GM12865 (cell line): ENCODE results near the gene SULT1A4.
"Not testable (repeated sequence)": the region's sequence is repeated elsewhere in the genome, so short reads cannot be mapped to it uniquely, and the experiment has no call there.

Experiments used
- DNase-seq: peaks from one replicate; pipeline ENCODE4 v3.0.0; 2010; ENCODE audit warnings: low read depth
- H3K4me3 ChIP-seq: 2 replicates; pipeline ENCODE4 v1.5.1; 2011; ENCODE audit warnings: mild to moderate bottlenecking, low read depth, low read length, control low read depth

The SULT1A4 gene

GRCh38 chr16:29459706-29460646, at the start of gene SULT1A4:
Gene SULT1A4, plus strand, starts transcription at chr16:29459913. Its CDS starts 1,473 bp downstream, at chr16:29461386.
- not testable (repeated sequence) for H3K4me3 ChIP-seq, DNase-seq

DNA sequence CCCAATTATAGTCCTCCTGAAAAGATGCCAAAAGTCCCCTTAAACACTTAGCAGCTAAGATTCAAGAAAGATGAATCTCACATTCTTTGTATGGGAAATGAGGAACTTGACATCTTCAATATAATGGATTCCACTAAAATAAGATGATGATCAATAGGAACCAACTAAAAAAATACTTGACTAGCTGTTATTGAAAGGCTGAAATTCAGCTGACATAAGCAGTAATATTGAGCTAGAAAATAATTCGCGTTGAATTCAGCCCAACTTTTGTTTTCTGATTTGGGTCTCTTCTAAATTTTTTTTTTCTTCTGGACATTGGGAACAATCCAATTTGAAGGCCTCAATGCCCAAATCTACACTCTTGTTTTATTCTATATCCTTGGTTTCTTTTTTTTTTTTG, 36.1 kb upstream of the SULT1A4 start:
- DNase-seq, H3K4me3 ChIP-seq: not testable (repeated sequence)

DNA sequence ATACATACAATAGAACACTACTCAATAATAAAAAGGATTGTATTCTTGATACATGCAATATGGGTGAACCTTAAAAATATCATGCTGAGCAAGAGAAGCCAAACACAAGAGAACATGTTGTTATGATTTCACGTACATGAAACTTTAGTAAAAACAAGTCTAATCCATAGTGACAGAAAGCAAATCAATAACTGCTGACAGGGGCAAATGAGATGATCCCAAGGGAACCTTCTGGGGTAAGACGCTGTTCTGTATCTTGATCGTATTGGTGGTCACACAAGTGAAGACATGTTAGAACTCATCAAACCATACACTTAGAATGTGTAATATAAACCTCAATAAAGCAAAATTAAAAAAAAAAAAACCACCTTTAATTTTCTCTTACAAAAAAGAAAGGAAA, 34.3 kb upstream of the SULT1A4 start:
- not testable (repeated sequence) for DNase-seq, H3K4me3 ChIP-seq

DNA sequence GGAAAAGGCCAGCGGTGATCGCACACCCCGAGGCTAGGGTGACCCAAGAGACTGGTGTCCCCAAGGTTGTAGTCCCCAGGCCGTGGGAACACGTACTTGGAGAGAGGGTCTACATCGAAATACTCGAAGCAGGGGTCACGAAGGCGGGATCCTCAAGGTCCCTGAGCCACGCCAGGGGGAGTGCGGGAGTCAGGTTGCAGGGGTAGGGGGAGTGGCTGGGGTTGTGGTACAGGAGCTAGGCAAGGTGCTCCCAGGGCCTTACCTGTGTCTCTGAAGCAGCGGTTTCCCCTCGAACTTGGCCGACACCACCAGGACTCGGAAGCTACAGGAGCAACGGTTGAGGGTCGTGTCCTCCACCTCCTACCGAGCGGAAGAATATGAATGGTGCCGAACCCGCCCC, 6.0 kb upstream of the SULT1A4 start:
- DNase-seq, H3K4me3 ChIP-seq: not testable (repeated sequence)

DNA sequence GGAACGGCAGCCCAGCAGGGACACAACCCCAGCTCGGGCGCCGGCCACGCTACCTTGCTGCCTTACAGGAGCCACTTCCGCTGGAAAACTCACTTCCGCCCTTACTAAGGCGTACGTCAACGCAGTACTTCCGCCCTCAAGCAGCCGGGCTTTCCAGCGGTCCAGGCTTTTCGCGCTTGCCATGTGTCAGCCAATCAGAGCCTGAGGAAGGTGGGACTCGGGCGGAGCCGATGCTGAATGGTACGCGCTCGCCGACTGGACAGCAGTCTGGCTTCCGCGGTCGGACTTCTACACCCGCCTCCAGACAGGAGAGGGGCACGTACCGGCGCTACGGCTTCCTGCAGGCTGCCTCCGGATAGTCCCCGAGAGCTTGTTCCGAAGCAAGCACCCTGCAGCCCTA, 5.4 kb upstream of the SULT1A4 start, which contains the start of the genes BOLA2 and SLX1B:
TSS of gene BOLA2 (minus strand) at position 83 of the 400 bp plus-strand sequence. CDS start 98 bp downstream, outside the sequence.
TSS of gene SLX1B (plus strand) at position 265 of the 400 bp plus-strand sequence.
- DNase-seq, H3K4me3 ChIP-seq: not testable (repeated sequence)

DNA sequence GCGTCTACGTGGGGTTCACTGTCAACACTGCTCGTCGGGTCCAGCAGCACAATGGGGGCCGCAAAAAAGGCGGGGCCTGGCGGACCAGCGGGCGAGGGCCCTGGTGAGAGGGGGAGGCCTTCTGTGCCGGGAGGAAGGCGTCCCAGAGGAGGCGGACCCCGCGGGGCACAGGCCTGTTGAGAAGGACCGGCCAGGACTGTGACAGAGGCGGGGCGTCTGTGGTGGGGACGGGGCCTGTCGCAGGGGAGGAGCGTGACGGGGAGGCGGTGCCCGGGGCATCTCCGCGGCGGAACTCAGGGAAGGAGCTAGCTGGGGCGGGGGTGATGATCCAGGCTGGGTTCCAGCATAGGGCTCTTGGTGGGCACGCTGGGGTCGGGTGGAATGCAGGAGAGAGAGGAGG, 4.9 kb upstream of the SULT1A4 start:
- not testable (repeated sequence) for DNase-seq, H3K4me3 ChIP-seq

- not testable (repeated sequence) for DNase-seq, H3K4me3 ChIP-seq
These were observed 2.1 kb upstream of the SULT1A4 start for GRCh38 chr16:29457660-29458059.

- not testable (repeated sequence) for H3K4me3 ChIP-seq, DNase-seq
These were observed 926 bp downstream of the SULT1A4 start for GRCh38 chr16:29460647-29461030.

DNA sequence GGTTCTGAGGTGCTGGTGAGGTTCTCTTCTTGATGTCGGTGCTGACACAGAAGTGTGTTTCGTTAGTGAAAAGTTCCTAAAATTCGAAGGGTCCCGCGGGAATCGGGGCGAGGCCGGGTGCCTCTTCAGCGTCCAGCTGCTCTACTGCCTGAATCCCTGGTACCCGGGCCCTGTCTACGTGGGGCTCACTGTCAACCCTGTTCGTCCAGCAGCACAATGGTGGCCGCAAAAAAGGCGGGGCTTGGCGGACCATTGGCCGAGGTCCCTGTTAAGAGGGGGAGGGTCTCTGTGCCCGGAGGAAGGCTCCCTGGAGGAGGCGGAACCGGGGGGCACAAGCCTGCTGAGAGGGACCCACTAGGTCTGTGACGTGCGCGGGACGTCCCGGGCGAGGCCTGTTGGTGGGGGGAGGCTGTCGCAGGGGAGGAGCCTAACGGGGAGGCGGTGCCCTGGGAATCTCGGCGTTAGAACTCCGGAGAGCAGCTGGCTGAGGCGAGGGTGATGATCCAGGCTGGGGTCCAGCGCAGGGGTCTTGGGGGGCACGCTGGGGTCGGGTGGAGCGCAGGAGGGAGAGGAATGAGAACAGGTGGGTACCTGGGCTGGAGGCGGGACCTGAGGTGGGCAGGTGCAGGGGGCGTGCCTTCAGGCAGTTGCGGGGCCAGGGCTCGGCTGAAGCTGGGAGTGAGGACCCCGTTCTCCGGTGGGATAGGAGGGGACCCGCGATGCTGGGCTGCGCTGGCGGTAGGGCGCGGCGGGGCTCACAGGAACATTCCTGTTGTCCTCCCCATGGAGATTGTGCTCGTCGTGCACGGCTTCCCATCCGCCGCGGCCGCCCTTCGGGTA, 6.5 kb downstream of the SULT1A4 start:
- DNase-seq, H3K4me3 ChIP-seq: not testable (repeated sequence)

DNA sequence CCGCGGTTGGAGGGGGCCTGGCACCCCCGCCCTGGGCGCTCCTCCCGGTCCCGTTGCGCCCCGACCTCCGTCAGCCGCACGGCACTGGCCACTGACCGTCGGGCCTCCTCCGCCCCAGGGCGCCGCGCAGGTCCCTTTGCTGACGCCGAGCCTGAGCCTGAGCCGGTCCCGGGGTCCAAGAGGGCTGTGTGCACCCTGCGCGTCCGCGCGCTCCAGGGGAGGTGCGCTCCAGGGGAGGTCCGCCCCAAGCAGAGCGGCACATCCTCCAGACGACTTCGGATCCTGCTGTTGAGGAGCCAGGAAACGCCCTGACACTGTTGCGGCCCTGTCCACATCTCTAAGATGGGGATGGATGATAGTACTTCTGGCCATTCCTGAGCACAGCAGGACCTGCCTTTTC, 7.2 kb downstream of the SULT1A4 start:
- not testable (repeated sequence) for DNase-seq, H3K4me3 ChIP-seq

DNA sequence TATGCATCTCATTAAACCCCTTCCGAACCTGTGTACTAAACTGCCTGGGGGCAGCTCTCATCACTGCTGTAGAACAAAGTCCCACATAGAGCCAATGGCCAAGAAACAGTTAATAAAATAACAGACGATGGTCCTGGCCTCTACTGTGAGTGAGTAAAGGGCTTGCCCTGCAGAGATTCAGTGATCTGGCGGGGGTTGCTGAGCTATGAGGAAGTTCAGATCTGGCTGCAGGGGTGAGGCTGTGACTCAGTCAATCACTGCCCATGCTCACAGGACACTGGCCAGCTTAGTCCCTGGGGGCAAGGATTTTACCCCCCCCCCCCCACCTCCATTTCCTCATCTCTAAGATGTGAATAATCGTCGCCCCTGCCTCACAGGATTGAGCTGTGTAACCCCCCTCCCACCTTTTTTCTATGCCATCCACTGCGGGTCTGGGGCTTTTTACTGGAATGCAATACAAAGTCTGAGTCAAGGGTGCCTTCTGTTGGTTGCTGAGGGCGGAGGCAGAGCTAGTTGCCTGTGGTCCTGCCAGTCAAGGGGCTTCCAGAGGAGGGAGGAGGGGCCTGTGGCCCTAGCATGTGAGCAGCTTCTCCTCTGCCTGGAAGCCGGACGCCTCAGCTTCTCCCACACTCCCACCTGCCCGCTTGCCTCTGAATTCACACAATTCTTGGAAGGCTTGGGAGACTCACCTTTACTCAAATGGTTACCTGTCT, 8.1 kb downstream of the SULT1A4 start:
- not testable (repeated sequence) for DNase-seq, H3K4me3 ChIP-seq

GRCh38 chr16:29469660-29470059, 9.9 kb downstream of the SULT1A4 start:
- DNase-seq = not testable (repeated sequence)

DNA sequence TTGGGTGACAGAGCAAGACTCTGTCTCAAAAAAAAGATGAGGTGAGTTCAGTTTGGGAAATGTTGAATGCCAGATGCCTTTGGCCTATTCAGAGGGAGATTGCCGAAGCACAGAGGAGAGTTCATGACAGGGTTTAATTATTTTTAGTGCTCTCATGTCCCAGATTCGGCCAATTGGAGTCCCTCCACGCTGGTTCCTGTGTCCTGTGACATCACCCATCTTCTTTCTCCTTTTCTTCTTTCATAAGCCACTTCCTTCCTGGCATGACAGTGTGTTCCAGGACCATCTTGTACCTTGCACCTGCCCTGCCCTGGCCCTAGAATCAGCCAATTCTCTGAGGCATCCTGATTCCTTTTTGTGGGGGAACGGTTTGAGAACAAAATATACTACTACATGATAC, 12.4 kb downstream of the SULT1A4 start:
- DNase-seq, H3K4me3 ChIP-seq: not testable (repeated sequence)

More at GRCh38 chr16:29469660-29470059, 9.9 kb downstream of the SULT1A4 start:
- not testable (repeated sequence) for H3K4me3 ChIP-seq

DNA sequence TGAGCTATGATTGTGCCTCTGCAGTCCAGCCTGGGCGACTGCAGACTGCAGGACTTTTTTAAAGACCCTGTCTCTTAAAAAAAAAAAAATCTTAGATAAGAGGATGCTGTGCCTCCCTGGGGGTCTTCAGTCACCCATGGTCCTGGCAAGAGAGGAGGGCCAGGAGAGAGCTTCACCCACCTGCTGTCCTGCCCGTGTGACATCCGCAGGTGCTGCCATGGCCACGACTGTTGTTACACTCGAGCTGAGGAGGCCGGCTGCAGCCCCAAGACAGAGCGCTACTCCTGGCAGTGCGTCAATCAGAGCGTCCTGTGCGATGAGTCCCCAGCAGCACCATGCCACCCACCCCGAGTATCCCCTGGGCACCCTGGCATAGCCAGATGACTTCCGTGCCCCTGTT, 22.6 kb downstream of the SULT1A4 start:
- not testable (repeated sequence) for H3K4me3 ChIP-seq, DNase-seq

GRCh38 chr16:29506308-29506707, 46.6 kb downstream of the SULT1A4 start, which contains the start of gene NPIPB12:
Gene NPIPB12, minus strand, starts transcription at chr16:29506408.
- H3K4me3 ChIP-seq = not testable (repeated sequence)

More at GRCh38 chr16:29506308-29506707, 46.6 kb downstream of the SULT1A4 start, which contains the start of gene NPIPB12:
- not testable (repeated sequence) for DNase-seq
